ENCODE measurements around the gene CBARP. TPM values are rescaled to one million over a fixed set of nuclear protein-coding genes. Genes with fewer than 3 reads are reported as not detected.

CBARP gene
- total and polyA plus RNA-seq, 2 of the 13 experiments (the other 11 are each of a cell fraction or from before 2014, with no cell fraction given), result 1.2 to 1.4 TPM

GRCh38 chr19:1205114-1206099 is 32.4 kb downstream of the CBARP start, which contains the start of gene STK11 (continued):
- TF ChIP-seq ESRRA (CRISPR knock-in tag; IDR thresholded peaks at IDR 0.05; ENCODE audit: low read depth) (0 out of 2 replicates have a peak, but pooled peaks have one; percentile 51), PPARG (CRISPR knock-in tag; conservative IDR thresholded peaks at IDR 0.05) (peak; percentile 98), ZNF292 (CRISPR knock-in tag; IDR thresholded peaks at IDR 0.05; ENCODE audit: borderline replicate concordance, low read depth) (no peak), ZNF282 (IDR thresholded peaks at IDR 0.05; ENCODE audit: partially characterized antibody) (no peak), PREB (CRISPR knock-in tag; IDR thresholded peaks at IDR 0.05) (no peak), ZGPAT (CRISPR knock-in tag; IDR thresholded peaks at IDR 0.05) (peak; percentile 78), ZNF878 (CRISPR knock-in tag; IDR thresholded peaks at IDR 0.05) (no peak), ZNF841 (CRISPR knock-in tag; IDR thresholded peaks at IDR 0.05; ENCODE audit: borderline replicate concordance) (no peak), HDAC1 (CRISPR knock-in tag; IDR thresholded peaks at IDR 0.05) (peak; percentile 66), RFXANK (CRISPR knock-in tag; IDR thresholded peaks at IDR 0.05) (no peak), DMAP1 (CRISPR knock-in tag; IDR thresholded peaks at IDR 0.05) (peak; percentile 19; the same call in 1 of the 2 replicates), MEIS2 (CRISPR knock-in tag; IDR thresholded peaks at IDR 0.05) (peak; percentile 65), CREM (IDR thresholded peaks at IDR 0.05) (no peak; the same call in 1 of the 2 replicates), CREM (CRISPR knock-in tag; IDR thresholded peaks at IDR 0.05) (no peak), ZNF562 (CRISPR knock-in tag; IDR thresholded peaks at IDR 0.05; ENCODE audit: borderline replicate concordance) (no peak), ZNF615 (CRISPR knock-in tag; IDR thresholded peaks at IDR 0.05; ENCODE audit: borderline replicate concordance) (no peak), THYN1 (CRISPR knock-in tag; IDR thresholded peaks at IDR 0.05; ENCODE audit: borderline replicate concordance, low read depth) (no peak), TIGD3 (CRISPR knock-in tag; IDR thresholded peaks at IDR 0.05; ENCODE audit: borderline replicate concordance) (no peak), SYNCRIP (IDR thresholded peaks at IDR 0.05; ENCODE audit: insufficient read depth, low read depth, low read length) (no peak), SNRNP70 (IDR thresholded peaks at IDR 0.05; ENCODE audit: low read depth, low read length) (no peak)
- TF ChIP-seq, protein P1, sequence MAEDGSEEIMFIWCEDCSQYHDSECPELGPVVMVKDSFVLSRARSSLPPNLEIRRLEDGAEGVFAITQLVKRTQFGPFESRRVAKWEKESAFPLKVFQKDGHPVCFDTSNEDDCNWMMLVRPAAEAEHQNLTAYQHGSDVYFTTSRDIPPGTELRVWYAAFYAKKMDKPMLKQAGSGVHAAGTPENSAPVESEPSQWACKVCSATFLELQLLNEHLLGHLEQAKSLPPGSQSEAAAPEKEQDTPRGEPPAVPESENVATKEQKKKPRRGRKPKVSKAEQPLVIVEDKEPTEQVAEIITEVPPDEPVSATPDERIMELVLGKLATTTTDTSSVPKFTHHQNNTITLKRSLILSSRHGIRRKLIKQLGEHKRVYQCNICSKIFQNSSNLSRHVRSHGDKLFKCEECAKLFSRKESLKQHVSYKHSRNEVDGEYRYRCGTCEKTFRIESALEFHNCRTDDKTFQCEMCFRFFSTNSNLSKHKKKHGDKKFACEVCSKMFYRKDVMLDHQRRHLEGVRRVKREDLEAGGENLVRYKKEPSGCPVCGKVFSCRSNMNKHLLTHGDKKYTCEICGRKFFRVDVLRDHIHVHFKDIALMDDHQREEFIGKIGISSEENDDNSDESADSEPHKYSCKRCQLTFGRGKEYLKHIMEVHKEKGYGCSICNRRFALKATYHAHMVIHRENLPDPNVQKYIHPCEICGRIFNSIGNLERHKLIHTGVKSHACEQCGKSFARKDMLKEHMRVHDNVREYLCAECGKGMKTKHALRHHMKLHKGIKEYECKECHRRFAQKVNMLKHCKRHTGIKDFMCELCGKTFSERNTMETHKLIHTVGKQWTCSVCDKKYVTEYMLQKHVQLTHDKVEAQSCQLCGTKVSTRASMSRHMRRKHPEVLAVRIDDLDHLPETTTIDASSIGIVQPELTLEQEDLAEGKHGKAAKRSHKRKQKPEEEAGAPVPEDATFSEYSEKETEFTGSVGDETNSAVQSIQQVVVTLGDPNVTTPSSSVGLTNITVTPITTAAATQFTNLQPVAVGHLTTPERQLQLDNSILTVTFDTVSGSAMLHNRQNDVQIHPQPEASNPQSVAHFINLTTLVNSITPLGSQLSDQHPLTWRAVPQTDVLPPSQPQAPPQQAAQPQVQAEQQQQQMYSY (CRISPR knock-in tag; IDR thresholded peaks at IDR 0.05), result no peak; the same call in 1 of the 2 replicates
